NT2/D1 (cell line): ENCODE data around the gene LRRK1.

Source experiments
- YY1 ChIP-seq: IDR thresholded peaks from 2 replicates; pipeline ENCODE4 v1.6.1; 2011; ENCODE audit not compliant: insufficient read length, insufficient read depth
- ZNF274 ChIP-seq: IDR thresholded peaks from 2 replicates; pipeline ENCODE4 v1.6.1; 2011; ENCODE audit warnings: mild to moderate bottlenecking, low read depth, low read length

DNA sequence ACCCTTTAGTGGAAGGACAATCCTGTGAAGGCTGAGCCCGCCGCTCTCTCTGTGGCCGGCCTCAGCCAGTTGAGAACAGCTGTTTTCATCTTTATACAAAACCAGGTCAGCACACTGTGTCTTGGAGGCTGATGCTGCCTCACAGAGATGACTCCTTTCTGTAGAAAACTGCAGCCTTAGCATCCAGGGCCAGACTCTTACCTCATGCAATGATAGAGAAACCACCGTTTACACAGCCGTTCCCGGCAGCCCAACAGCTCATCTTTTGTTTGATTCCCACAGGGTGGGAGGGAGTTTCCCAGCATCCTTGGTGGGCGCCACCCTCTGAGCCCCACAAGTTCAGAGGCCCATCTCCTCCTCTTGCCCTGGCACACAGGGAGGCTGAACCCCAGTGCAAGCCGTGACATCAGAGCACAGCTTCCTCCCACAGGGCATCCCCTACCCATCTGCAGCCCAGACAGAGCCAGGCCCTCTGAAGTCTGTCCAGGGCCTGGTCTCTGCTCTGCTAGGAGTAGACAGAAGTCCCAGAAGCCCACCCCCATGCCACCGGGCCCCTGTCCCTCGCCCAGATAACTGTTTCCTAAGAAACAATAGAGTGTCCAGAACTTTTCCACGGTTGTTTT lies 105.0 kb downstream of the LRRK1 start:
- TF ChIP-seq ZNF274, result no peak
- no peak for TF ChIP-seq YY1
